Astrocyte (in vitro differentiated cells and primary cell): ENCODE measurements around the gene ACTRT2. TPM values are rescaled to one million over a fixed set of nuclear protein-coding genes. Genes with fewer than 3 reads are reported as not detected.

ENCODE experiments used
- DNase-seq: peaks from one replicate; pipeline ENCODE4 v3.0.0-alpha.2; 2010; ENCODE audit warnings: low read depth
- FAIRE-seq: peaks from 2 replicates; lab custom pipeline; 2011; peaks lifted over from hg19 to GRCh38; lab: Jason Lieb, UNC
- H2AFZ ChIP-seq: 2 replicates; pipeline ENCODE4 v1.6.0; 2012; ENCODE audit warnings: low read depth, low read length, inconsistent platforms
- H3K27ac ChIP-seq: 2 replicates; pipeline ENCODE4 v1.5.1; 2011; ENCODE audit warnings: low read depth, low read length, inconsistent platforms
- H3K27me3 ChIP-seq: 2 replicates; pipeline ENCODE4 v1.6.0; 2011; ENCODE audit warnings: low read length, inconsistent platforms; ENCODE audit not compliant: insufficient read depth
- H3K36me3 ChIP-seq: 2 replicates; pipeline ENCODE4 v1.5.1; 2011; ENCODE audit warnings: low read length, inconsistent platforms; ENCODE audit not compliant: insufficient read depth
- H3K4me1 ChIP-seq: 2 replicates; pipeline ENCODE4 v1.5.1; 2011; ENCODE audit warnings: low read length, inconsistent platforms; ENCODE audit not compliant: insufficient read depth
- H3K4me2 ChIP-seq: 2 replicates; pipeline ENCODE4 v1.6.0; 2012; ENCODE audit warnings: low read length, inconsistent platforms
- H3K4me3 ChIP-seq: 2 replicates; pipeline ENCODE4 v1.5.1; 2011; ENCODE audit warnings: low read depth, mild to moderate bottlenecking, low read length, inconsistent platforms; ENCODE audit not compliant: insufficient read depth
- H3K79me2 ChIP-seq: 2 replicates; pipeline ENCODE4 v1.6.0; 2012; ENCODE audit warnings: mild to moderate bottlenecking, low read length, inconsistent platforms; ENCODE audit not compliant: insufficient read depth
- H3K9ac ChIP-seq: 2 replicates; pipeline ENCODE4 v1.6.0; 2012; ENCODE audit warnings: mild to moderate bottlenecking, low read length, inconsistent platforms
- H3K9me3 ChIP-seq: 2 replicates; pipeline ENCODE4 v1.5.1; 2012; ENCODE audit warnings: low read depth, mild to moderate bottlenecking, low read length, inconsistent platforms; ENCODE audit not compliant: insufficient read depth
- H4K20me1 ChIP-seq: 2 replicates; pipeline ENCODE4 v1.6.0; 2012; ENCODE audit warnings: low read length, inconsistent platforms; ENCODE audit not compliant: insufficient read depth
- H3K27ac Mint-ChIP-seq: one replicate; pipeline ENCODE4 v1.8.0; 2021; ENCODE audit warnings: mild to moderate bottlenecking, mixed read lengths; ENCODE audit not compliant: unreplicated experiment
- H3K27me3 Mint-ChIP-seq: one replicate; pipeline ENCODE4 v1.8.0; 2021; ENCODE audit warnings: low read depth, mixed read lengths; ENCODE audit not compliant: unreplicated experiment
- H3K36me3 Mint-ChIP-seq: one replicate; pipeline ENCODE4 v1.8.0; 2021; ENCODE audit warnings: low read depth, mixed read lengths; ENCODE audit not compliant: unreplicated experiment
- H3K4me1 Mint-ChIP-seq: one replicate; pipeline ENCODE4 v1.8.0; 2021; ENCODE audit warnings: low read depth, mixed read lengths; ENCODE audit not compliant: unreplicated experiment
- H3K4me3 Mint-ChIP-seq: one replicate; pipeline ENCODE4 v1.8.0; 2021; ENCODE audit warnings: mild to moderate bottlenecking, moderate library complexity, mixed read lengths; ENCODE audit not compliant: unreplicated experiment
- H3K9me3 Mint-ChIP-seq: one replicate; pipeline ENCODE4 v1.8.0; 2021; ENCODE audit warnings: mild to moderate bottlenecking, mixed read lengths; ENCODE audit not compliant: unreplicated experiment
- EZH2 ChIP-seq: IDR thresholded peaks from 2 replicates; pipeline ENCODE4 v1.6.1; 2012; ENCODE audit warnings: mild to moderate bottlenecking, low read length, inconsistent platforms; ENCODE audit not compliant: insufficient read depth
- total RNA-seq: library from RNA; stranded (reverse); gene quantifications from 2 replicates; pipeline ENCODE4 v1.2.1, GENCODE V29; 2021
- TF ChIP-seq, protein P1 (sequence below): IDR thresholded peaks from 2 replicates; pipeline ENCODE4 v1.5.1; 2011; ENCODE audit warnings: low read depth, mild to moderate bottlenecking, inconsistent platforms, low read length, moderate library complexity; ENCODE audit not compliant: insufficient read depth

Gene ACTRT2
- total RNA-seq, 1 donor from 2014 or later: not detected

DNA sequence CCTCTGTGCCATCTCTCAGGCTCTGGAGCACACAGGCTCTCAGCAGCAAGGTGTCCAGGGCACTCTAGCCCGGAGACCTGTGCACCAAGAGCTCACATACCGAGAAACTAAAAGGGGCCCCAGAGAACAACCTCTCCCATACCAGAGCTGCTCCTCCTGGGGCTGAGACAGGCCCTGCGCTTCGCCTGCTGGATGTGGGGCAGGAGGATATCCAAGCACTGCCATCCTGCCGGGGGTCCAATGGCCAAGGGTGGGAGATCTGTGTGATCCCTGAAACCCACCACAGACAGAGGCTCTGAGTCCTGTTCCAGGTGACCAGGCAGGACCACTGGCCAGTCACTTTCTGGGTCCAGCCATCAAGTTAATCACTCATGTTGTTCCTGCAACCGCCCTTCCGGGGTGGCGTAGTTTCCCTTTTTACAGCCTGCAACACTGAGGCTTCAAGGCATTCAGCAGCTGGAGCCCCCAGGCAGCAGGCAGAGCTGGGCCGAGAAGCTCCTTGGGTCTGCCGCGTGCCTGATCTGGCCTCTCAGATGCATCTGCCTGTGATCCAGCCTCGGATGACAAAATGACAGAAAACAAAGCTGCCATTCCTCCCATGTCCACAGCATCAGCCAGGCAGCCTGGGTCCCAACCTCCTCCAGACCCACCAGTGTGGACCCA lies 36.7 kb upstream of the ACTRT2 start:
- no peaks in the 10 kb centered on the region for H3K9me3 ChIP-seq
- H3K9ac ChIP-seq: no peak overlapping the region
- no peaks in the 10 kb centered on the region for H3K79me2 ChIP-seq
- H3K4me3 ChIP-seq: no peak overlapping the region
- H3K9me3 Mint-ChIP-seq: peaks cover 6% of the 10 kb centered on the region
- no peak for FAIRE-seq
- H3K27me3 Mint-ChIP-seq: peaks cover 13% of the 10 kb centered on the region
- H3K4me1 ChIP-seq: no peaks in the 10 kb centered on the region
- H3K36me3 ChIP-seq: no peaks in the 10 kb centered on the region
- TF ChIP-seq, protein P1, sequence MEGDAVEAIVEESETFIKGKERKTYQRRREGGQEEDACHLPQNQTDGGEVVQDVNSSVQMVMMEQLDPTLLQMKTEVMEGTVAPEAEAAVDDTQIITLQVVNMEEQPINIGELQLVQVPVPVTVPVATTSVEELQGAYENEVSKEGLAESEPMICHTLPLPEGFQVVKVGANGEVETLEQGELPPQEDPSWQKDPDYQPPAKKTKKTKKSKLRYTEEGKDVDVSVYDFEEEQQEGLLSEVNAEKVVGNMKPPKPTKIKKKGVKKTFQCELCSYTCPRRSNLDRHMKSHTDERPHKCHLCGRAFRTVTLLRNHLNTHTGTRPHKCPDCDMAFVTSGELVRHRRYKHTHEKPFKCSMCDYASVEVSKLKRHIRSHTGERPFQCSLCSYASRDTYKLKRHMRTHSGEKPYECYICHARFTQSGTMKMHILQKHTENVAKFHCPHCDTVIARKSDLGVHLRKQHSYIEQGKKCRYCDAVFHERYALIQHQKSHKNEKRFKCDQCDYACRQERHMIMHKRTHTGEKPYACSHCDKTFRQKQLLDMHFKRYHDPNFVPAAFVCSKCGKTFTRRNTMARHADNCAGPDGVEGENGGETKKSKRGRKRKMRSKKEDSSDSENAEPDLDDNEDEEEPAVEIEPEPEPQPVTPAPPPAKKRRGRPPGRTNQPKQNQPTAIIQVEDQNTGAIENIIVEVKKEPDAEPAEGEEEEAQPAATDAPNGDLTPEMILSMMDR: no peak
- no peak for TF ChIP-seq EZH2
- DNase-seq: no peak
- H3K27ac Mint-ChIP-seq: no peak overlapping the region
- H4K20me1 ChIP-seq: no peaks in the 10 kb centered on the region
- H3K27me3 ChIP-seq: no peaks in the 10 kb centered on the region
- H3K4me2 ChIP-seq: no peak overlapping the region
- no peak overlapping the region for H3K27ac ChIP-seq
- no peak overlapping the region for H2AFZ ChIP-seq
- no peaks in the 10 kb centered on the region for H3K4me1 Mint-ChIP-seq
- no peaks in the 10 kb centered on the region for H3K36me3 Mint-ChIP-seq
- H3K4me3 Mint-ChIP-seq: no peak overlapping the region

DNA sequence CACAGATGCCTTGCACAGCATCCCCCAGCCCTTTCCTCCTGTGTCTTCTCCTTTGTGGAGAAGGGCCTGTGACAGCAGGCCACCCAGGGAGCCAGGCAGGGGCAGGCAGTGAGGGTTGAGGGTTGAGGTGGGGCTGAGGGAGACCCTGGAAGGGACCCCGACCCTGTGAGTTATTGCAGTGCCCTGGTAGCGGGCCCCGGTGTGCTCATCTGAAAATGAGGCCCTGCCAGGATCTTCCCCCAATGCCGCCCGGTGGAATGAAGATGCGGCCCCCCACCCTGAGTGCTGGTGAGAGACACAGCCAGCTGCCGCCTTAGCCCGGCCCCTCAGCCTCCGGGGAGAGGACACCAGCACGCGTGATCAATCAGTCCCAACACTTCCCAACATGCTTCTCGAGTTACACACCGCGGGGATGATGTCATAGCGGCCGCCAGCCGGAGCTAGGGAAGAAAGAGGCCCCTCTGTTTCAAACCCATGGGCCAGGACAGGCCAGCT lies 36.2 kb upstream of the ACTRT2 start:
- TF ChIP-seq, protein P1: no peak
- Mint-ChIP-seq H3K27ac (no peak overlapping the region), H3K36me3 (no peaks in the 10 kb centered on the region), H3K9me3 (peaks cover 6% of the 10 kb centered on the region), H3K4me1 (no peaks in the 10 kb centered on the region), H3K4me3 (no peak overlapping the region), H3K27me3 (peaks cover 13% of the 10 kb centered on the region)
- H3K79me2 ChIP-seq: no peaks in the 10 kb centered on the region
- no peak overlapping the region for H3K4me3 ChIP-seq
- H3K27ac ChIP-seq: no peak overlapping the region
- no peaks in the 10 kb centered on the region for H3K9me3 ChIP-seq
- FAIRE-seq (no peak), DNase-seq (no peak)
- no peak overlapping the region for H2AFZ ChIP-seq
- H3K4me2 ChIP-seq: no peak overlapping the region
- no peak overlapping the region for H3K9ac ChIP-seq
- no peaks in the 10 kb centered on the region for H3K4me1 ChIP-seq
- no peaks in the 10 kb centered on the region for H3K36me3 ChIP-seq
- no peaks in the 10 kb centered on the region for H4K20me1 ChIP-seq
- no peaks in the 10 kb centered on the region for H3K27me3 ChIP-seq

DNA sequence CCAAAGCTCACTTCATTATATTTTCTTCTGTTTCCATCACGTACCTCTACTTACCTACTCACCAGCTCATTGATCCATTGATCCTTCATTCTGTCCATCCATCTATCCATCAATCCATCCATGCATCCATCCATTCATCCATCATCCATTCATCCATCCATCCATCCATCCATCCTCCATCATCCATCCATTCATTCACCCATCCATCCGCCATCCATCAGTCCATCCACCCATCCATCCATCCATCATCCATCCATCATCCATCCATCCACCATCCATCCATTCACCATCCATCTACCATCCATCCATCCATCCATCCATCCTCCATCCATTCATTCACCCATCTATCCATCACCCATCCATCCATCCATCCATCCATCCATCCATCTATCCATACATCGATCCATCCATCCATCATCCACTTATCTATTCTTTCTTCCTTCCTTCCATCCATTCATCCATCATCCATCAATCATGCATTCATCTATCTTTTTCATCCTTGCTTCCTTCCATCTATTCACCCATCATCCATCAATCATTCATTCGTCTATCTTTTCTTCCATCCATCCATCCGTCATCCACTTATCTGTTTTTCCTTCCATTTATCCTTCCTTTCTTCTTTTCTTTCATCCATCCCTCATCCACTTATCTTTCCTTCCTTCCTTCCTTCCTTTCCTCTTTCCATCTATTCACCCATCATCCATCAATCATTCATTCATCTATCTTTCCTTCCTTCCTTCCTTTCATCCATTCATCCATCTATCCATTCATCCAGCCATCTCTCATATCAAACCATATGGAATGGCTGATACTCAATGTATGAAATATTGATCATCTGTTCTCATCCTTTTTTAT lies 35.3 kb upstream of the ACTRT2 start:
- Histone ChIP-seq H3K4me1 (no peaks in the 10 kb centered on the region), H2AFZ (no peak overlapping the region), H3K79me2 (no peaks in the 10 kb centered on the region), H3K27me3 (no peaks in the 10 kb centered on the region), H3K9me3 (no peaks in the 10 kb centered on the region), H3K9ac (no peak overlapping the region), H4K20me1 (no peaks in the 10 kb centered on the region), H3K36me3 (no peaks in the 10 kb centered on the region), H3K4me3 (no peak overlapping the region), H3K4me2 (no peak overlapping the region), H3K27ac (no peak overlapping the region)
- no peak for DNase-seq
- no peak overlapping the region for H3K27ac Mint-ChIP-seq
- no peak for FAIRE-seq
- no peaks in the 10 kb centered on the region for H3K36me3 Mint-ChIP-seq
- no peak overlapping the region for H3K4me3 Mint-ChIP-seq
- H3K9me3 Mint-ChIP-seq: peaks cover 8% of the 10 kb centered on the region
- H3K27me3 Mint-ChIP-seq: peaks cover 10% of the 10 kb centered on the region
- TF ChIP-seq, protein P1: no peak
- no peak for TF ChIP-seq EZH2
- no peaks in the 10 kb centered on the region for H3K4me1 Mint-ChIP-seq
